Measurements from ENCODE around the gene PTCHD1.

PTCHD1 gene

DNA sequence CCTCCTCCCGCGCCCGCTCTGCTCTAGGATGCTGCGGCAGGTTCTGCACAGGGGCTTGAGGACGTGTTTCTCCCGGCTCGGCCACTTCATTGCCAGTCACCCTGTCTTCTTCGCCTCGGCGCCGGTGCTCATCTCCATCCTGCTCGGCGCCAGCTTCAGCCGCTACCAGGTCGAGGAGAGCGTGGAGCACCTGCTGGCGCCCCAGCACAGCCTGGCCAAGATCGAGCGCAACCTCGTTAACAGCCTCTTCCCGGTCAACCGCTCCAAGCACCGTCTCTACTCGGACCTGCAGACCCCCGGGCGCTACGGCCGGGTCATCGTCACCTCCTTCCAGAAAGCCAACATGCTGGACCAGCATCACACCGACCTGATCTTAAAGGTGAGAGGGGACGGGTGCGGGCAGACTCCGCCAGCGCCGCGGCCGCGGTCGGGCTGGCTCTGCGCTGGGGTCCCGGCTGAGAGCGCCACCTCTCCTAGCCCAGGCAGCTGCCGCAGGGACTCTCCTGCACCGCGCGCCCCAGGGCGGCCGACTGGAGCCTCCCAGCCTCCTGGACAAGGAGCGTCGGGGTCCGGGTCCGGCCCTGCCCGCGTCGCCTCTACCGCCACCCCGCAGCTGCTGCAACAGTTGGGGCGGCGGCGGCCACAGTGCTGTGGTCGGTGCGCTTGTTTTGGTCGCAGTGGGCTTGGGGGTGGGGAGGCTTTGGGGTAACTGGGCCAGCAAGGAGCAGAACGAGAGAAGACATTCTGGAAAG lies at the start of gene PTCHD1:
Gene PTCHD1, plus strand, starts transcription at position 2 of the 752 bp plus-strand sequence. Its CDS starts 27 bp downstream, at position 29.
- DNase-seq, result no peak

- DNase-seq, result no peak
Observed at GRCh38 chrX:23286731-23287130, 47.9 kb upstream of the PTCHD1 start.

GRCh38 chrX:23287191-23287725 lies 47.4 kb upstream of the PTCHD1 start:
- DNase-seq, result no peak

GRCh38 chrX:23292354-23292987 lies 42.2 kb upstream of the PTCHD1 start:
- no peak for DNase-seq

DNA sequence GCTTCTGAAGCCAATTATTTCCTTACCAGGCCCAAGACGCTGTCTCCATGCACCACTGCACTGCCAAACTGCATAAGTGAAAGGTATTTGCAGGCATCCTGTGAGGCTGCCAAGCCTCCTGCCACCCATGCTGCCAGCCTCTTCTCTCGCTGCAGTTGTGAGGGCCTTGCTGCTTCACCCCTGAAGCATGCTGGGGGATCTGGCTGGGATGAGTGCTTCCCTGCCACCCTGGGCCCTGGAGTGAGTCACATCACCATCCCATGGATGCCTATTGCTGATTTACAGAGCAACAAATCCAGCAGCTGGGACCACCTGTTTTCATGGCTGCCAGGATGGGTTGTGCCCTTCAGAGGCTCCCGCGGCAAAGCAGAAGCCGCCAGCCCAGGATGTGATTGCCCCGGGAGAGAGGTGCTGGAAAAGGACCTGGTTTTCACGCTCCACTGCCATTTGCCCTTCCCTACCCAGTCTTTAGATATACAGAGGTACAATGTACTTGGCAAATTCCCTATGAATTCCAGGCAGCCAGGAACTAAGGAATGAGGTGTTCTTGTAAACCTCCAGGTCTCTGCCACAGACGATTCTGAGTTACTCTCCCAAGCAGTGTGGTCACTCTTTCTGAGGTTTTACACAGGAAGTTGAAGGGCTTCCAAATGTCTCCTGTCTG lies 41.5 kb upstream of the PTCHD1 start:
- no peak for DNase-seq

- no peak for DNase-seq
Observed at GRCh38 chrX:23304881-23305280, 29.8 kb upstream of the PTCHD1 start.

DNA sequence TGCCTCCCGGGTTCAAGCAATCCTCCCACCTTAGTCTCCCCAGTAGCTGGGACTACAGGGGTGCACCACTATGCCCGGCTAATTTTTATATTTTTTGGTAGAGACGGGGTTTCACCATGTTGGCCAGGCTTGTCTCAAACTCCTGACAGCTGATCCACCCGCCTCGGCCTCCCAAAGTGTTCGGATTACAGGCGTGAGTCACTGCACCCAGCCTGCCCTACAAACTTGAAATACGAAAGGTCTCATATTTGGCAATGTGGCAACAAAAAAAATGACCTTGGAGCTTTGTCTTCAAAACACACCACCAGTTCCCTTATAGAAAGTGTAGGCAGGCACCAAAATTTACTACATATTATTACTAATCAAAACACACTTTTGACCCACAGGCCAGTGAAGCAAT lies 22.9 kb upstream of the PTCHD1 start:
- no peak for DNase-seq

DNA sequence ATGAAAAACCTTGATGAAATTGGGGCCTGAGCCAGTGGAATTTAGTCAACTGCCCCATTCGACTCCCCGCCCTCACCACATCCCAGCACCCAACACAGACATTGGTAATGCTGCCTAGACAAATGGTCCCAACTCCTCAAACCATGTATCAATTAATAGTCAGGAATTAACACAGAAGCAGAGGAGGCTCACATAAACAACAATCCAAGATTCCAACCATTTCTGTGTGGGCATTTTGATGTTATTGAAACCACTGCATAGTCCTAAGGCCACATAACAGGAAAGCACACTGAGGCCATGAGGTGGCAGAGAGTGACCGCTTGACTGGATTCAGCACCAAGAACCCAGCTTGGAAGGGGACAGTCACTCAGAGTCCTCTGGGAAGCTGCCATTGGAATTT lies 22.5 kb upstream of the PTCHD1 start:
- DNase-seq, result no peak

DNA sequence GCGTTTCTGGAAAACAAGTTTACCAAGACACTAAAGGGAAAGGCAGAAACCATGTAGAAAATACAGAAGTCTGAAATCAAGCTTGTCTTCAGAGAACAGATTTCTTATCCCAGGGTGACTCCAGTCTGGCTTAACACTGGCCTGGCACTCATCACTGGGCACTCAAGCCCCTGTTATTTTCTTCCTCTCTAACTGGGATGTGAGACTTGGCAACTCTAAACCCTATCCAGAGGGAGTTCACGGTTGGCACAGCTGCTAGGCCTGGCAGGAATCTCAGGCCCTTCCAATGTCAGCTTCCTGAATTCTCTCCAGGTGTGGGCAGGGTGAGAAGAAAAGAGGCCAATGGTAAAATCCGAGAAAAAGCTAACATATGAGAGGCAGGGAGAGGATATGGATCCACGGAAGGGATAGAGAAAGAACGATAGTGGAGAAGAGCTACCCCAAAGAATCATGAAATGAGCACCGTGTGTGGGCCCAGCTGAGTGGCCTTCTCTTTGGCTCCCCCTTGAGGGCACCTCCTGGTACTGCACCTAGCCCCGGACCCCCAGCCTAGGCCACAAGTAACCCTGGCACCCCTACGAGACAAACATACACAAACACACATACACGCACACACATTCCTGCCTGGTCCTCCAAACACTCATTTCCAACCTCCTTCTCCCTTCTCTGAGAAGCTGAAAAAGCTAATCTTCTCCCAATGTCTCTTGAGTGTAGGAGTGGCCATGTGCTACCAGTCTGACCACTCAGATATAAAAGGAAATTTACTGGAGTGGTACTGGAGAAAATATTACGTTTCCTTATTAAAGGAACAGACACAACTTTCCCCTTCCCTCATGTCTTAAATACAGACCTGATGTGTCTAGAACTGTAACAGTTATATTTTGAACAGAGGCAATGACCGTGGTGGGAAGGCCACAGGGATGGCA lies 16.6 kb upstream of the PTCHD1 start:
- no peak for DNase-seq

DNA sequence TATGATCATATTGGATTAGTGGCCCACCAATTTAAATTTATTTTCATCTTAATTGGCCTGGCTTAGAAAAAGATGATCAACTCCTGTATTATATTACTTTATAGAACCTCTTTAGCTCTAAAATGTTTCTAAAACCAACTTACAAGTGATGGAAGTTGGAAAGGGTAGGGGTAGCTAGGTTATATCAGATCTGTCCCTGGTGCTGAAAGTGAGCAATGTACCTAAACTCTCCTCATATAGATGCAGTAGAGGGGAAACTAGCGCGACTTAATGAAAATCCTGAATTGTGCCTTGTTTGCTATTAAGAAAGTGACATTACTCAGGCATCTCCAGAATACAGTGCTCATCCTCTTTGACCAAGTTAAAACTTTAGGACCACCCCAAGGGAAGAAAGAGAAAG lies 7.5 kb upstream of the PTCHD1 start:
- DNase-seq, result no peak

GRCh38 chrX:23331701-23332100 lies 2.9 kb upstream of the PTCHD1 start:
- no peak for DNase-seq

GRCh38 chrX:23332101-23332887 lies 2.4 kb upstream of the PTCHD1 start:
- DNase-seq, result no peak

DNA sequence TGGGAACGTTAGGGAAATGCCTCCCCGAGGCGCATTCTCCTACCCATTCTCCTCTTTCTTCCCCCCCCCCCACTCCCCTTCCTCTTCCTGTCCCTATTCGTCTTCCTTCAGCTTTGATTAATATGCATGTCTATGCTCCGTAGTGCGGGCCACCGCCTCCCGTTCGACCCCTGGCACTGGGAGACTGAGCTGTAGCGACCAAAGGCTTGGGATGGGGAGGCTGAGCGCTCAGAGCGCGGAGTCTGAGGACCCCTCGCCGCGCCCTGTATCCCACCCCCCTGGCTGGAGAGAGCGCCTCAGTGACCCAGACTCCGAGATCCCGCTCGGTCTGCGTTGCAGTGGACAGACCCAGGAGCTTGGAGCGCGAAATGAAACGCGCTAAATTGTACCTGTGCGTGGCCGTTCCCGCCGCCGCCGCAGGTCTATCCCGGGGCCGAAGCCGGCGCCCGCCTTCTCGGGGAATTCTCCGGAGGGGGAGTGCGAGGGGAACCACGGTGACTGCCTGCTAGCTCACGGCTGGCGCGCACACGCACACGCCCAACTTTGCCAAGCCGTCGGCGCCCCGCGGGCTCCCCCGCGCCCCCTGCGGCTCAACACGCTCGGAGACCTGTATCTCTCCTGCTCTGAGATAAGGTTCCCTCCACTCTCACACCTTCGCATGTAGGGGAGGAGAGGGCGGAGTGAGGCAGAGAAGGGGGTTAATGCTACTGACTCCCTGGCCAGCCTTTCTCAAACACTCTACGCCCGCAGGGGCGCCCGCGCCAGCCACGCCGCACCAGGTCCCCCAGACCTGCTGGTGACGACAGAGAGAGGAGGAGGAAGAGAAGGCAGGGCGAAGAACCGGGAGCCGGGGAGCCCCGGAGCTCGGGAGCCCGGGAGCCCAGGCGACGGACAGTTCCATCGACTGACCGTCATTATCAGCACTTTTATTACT lies 1.5 kb upstream of the PTCHD1 start:
- DNase-seq, result no peak

GRCh38 chrX:23333842-23334520 lies 668 bp upstream of the PTCHD1 start:
- DNase-seq, result no peak

DNA sequence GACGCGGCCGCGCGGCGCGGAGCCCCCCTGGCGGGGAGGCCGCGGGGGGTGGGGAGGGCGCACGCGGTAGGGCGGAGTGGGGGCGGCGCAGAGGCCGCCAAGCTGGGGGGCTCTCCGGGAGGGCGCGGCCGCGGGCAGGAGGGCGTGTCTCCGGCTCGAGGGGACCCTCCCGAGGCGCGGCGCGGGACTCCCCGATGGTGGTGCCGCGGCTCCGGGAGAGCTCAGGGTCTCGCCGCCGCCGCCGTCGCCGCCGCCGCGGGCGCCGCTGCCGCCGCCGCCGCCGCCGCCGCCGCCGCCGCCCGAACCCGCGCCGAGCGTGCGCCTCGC lies 165 bp upstream of the PTCHD1 start:
- DNase-seq, result no peak

GRCh38 chrX:23338334-23338733 lies 3.7 kb downstream of the PTCHD1 start:
- DNase-seq, result no peak

GRCh38 chrX:23341452-23341851 lies 6.8 kb downstream of the PTCHD1 start:
- DNase-seq, result no peak

DNA sequence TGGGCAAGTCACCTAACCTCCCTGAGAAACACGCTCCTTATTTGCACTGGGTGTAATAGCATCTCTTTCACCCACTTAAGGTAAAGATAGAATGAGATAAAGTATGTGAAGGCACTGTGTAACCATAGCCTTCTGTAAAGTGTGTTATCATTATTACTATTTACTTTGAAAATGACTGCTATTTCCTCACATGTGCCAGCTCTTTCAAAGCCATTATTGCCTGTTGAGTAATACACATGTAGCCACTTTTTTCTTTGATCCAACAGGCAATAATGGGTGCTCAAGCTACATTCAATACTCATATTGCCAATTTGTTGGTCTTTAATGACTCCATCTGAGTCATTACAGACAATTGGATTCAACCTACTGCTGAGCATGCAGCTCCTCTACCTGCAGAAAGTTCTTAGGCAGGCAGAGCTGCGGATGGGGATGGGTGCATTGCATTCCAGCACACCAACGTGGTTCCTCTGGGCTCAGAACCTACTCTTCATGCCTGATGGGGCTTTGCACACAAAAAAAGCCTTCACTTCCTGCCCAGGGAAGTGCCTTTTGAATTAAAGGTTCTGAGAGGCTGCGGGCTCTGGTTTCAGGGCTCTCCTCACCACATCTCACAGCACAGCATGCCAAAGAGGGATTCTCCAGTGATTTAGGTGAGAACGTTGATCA lies 9.7 kb downstream of the PTCHD1 start:
- DNase-seq, result no peak

- no peak for DNase-seq
Observed at GRCh38 chrX:23344904-23345271, 10.2 kb downstream of the PTCHD1 start.

- no peak for DNase-seq
Observed at GRCh38 chrX:23356189-23356588, 21.5 kb downstream of the PTCHD1 start.

Measured in activated effector memory CD4-positive, alpha-beta T cell treated with Interleukin-2 at 50 U/mL for 16 hours (primary cell).